Stimulated activated CD8-positive, alpha-beta memory T cell treated with anti-CD3 and anti-CD28 coated beads, Interleukin-4, amount 100 ng/mL, for 24 hours (primary cell): ENCODE data around the gene CNOT9.

Source experiments
- DNase-seq: peaks from one replicate; pipeline ENCODE4 v3.0.0-alpha.2; 2020; ENCODE audit warnings: low read depth

Gene CNOT9

DNA sequence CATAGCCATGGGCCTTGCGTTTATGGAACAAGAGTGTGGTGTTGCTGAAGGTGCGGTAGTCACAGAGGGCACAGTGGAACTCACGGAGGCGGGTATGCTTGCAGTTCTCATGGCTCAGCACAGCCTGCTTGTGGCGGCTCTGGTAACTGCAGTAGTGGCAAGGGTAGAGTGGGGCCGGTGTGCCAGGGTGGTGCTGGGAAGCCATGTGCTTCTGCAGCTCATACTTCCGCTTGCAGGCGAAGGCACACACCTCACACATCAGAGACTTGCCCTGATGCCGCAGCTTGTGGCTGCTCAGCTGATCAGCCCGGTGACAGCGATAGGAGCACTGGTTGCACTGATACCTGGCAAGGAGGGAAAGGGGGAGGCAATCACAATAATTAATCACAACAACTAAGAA, 76.1 kb downstream of the CNOT9 start:
- DNase-seq: no peak

DNA sequence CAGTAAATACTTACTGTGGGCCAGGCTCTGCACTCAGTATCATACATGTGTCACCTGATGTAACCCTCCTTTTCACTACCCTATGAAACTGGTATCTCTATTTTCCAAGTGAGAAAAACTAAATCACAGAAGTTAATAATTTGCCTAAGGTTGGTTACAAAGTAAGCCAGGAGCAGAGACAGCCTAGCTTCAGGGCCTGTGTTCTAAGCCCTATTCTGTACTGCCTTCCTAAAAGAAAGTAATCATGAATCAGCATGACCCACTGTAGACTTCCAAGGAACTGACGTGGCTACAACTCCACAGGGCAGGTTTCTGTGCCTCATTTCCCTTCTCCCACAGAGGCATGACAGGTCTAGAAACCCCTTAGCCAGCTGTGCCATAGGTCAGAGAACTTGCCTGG, 76.5 kb downstream of the CNOT9 start:
- no peak for DNase-seq
